GM10248 (cell line): ENCODE data around the gene STXBP2.

Experiments used
- CTCF ChIA-PET: fragments of 300-600 bp; sonication (Branson Sonifier 250); formaldehyde crosslinking; extraction: SDS; loops from one replicate; lab custom pipeline; 2021; ENCODE audit warnings: antibody characterized with exemption; lab: Yijun Ruan, JAX
- POLR2A ChIA-PET: fragments of 350-650 bp; sonication (Branson Sonifier 250); formaldehyde crosslinking; extraction: SDS; loops from one replicate; lab custom pipeline; 2020; ENCODE audit warnings: antibody characterized with exemption; lab: Yijun Ruan, JAX
- DNase-seq: peaks from one replicate; pipeline ENCODE4 v3.0.0; 2012; ENCODE audit errors: extremely low spot score
- TF ChIP-seq, protein P1 (sequence below): IDR thresholded peaks from 2 replicates; pipeline ENCODE4 v1.5.1; 2012; ENCODE audit warnings: mild to moderate bottlenecking, low read depth; ENCODE audit errors: extremely low read depth, missing control alignments, control extremely low read depth

The STXBP2 gene

DNA sequence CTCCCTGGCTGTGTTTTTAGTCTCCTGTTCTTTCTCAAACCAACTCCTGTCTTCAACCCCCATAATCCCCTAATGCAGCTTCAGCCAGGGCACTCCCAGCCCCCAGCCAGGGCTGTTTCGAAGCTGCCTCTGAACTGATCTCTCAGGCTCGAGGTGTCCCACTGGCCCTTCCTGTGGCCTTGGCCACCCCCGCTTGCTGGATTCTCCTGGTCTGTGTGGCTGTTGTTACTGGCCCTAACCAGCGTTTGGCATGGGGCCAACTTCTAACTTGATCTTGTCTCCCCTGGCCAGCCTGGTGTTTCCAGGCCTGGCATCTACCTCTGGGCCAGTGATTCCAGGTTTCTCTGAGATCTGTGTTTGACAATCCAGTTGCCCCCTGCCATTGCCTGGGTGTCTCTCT lies 18.6 kb upstream of the STXBP2 start:
- ChIA-PET CTCF (interaction anchor here (1.3 kb wide), 1 partner anchor 9 kb away, joined by 3 read pairs; no protein-coding TSS in a partner anchor), POLR2A (no interaction called here)
- TF ChIP-seq, protein P1, sequence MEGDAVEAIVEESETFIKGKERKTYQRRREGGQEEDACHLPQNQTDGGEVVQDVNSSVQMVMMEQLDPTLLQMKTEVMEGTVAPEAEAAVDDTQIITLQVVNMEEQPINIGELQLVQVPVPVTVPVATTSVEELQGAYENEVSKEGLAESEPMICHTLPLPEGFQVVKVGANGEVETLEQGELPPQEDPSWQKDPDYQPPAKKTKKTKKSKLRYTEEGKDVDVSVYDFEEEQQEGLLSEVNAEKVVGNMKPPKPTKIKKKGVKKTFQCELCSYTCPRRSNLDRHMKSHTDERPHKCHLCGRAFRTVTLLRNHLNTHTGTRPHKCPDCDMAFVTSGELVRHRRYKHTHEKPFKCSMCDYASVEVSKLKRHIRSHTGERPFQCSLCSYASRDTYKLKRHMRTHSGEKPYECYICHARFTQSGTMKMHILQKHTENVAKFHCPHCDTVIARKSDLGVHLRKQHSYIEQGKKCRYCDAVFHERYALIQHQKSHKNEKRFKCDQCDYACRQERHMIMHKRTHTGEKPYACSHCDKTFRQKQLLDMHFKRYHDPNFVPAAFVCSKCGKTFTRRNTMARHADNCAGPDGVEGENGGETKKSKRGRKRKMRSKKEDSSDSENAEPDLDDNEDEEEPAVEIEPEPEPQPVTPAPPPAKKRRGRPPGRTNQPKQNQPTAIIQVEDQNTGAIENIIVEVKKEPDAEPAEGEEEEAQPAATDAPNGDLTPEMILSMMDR: no peak
- no peak for DNase-seq

DNA sequence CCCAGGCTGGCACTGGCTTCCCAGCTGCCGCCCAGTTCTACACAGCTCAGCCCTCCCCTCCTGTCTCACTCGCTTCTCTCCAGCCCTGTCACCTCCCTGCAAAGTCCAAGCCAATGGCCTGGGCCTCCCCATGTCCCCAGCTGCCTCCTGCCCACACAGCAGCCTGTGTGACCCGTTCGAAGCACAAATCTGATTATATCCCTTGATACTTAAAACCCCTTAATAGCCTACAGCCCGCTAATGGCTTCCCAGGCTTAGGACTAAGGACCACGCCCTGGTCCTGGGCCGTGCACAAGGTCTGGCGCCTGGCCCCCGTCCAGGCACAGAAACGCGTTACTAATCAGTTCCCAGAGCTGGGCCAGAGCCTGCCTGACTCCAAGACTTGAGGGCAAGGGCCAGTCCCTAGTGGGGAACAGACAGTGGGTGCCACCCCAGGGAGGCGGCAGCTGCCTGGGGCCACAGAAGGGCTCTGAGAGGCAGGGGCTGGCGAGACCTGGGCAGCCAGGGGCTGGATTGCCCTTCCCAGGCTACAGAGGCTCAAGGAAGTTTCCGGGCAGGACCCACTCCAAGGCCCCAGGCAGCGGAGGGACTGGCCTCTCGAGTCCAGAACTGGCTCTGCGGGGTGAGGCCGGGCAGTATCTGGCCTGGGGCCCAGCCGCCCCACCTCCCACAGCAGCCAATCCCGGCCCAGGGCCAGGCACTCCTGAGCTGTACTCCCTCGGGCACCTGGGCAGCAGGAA lies 18.0 kb upstream of the STXBP2 start:
- POLR2A ChIA-PET: no interaction called here
- DNase-seq: no peak

DNA sequence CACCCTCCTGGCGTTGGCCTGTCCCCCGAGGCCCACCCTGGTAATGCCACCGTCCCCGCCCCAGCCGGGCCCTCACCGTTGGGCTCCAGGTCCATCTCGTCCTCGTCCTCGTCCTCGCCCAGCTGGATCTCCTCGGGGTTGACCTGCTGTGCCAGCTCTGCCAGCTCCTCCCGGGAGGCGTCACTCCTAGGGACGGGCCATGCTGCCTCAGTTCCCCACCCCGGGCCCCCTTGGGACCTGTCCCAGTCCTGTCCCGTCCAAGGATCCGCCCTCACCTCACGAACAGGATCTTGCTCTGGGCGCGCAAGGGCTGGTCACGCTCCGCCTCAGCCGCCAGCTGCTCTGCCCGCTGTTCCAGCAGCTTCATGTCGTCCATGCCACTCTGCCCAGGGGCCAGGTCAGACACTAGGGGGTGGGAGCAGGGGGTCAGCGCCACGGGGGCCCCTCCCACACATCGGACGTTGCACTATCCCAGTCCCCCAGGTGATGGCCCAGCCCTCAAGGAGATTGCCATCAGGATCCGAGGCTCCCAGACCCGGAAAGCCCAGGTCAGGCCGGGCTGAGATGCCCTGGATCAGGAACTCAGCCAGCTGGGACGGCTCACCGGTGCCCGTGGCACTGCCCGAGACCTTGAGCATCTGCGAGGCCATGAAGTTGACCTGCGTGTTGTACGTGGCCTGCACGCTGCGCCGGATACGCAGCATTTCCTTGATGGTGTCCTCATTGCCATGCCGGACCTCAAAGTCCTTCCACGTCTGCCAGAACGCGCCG lies 17.1 kb upstream of the STXBP2 start:
- POLR2A ChIA-PET: no interaction called here
- CTCF ChIA-PET: interaction anchor here (1.2 to 1.8 kb wide), 2 partner anchors 32 to 52 kb away, joined by 3 to 8 read pairs; no protein-coding TSS in a partner anchor
- DNase-seq: no peak
- TF ChIP-seq, protein P1: no peak

More for the DNA sequence above, 18.0 kb upstream of the STXBP2 start:
- CTCF ChIA-PET: interaction anchor here (1.2 to 1.8 kb wide), 3 partner anchors 8 to 51 kb away, joined by 3 to 8 read pairs (median 3); no protein-coding TSS in a partner anchor
- TF ChIP-seq, protein P1: no peak

DNA sequence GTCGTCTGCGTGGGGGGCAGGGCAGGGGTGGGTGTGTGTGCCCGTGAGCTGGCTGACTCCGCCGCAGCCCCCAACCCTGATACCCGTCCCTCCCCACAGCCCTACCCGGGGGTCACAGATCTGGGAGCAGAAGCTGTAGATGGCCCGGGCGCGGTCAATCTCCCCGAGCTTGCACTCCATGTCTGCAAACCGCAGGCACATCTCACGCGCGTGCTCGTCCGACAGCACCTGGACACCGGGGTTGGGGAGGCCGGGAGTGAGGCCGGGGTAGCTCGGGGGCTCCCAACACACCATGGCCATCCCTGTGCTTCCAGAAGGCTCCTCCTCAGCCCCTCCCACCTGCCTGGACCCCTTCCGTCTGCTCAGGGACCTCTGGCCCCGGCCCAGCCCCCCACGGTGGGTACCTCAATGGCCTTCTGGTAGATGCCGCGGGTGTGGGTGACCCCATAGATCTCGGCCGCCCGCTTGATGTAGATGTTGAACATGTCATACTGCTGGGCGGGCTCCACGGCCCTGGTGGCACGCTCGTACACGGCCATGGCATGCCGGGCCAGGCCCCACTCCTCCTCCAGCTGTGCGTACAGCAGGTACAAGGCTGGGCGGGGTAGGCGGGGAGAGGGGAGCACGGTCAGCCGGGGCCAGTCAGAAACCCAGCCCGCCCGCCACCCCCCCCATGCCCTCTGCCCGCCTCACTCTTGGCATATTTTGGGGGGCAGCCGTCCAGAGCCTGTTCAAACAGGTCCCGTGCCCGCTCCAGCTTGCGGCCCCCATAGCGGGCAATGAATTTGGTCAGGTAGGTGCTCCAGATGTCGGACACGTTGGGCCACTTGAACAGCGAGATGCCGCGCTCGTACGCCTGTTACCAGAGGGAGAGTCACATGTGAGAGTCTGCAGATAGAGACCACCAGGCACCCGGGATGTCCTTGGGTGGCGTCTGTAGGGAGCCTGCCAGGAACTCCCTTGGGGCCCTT lies 16.2 kb upstream of the STXBP2 start:
- TF ChIP-seq, protein P1: no peak
- CTCF ChIA-PET: interaction anchor here (1.2 to 1.8 kb wide), 2 partner anchors 31 to 52 kb away, joined by 3 to 8 read pairs; no protein-coding TSS in a partner anchor
- no peak for DNase-seq
- POLR2A ChIA-PET: no interaction called here

DNA sequence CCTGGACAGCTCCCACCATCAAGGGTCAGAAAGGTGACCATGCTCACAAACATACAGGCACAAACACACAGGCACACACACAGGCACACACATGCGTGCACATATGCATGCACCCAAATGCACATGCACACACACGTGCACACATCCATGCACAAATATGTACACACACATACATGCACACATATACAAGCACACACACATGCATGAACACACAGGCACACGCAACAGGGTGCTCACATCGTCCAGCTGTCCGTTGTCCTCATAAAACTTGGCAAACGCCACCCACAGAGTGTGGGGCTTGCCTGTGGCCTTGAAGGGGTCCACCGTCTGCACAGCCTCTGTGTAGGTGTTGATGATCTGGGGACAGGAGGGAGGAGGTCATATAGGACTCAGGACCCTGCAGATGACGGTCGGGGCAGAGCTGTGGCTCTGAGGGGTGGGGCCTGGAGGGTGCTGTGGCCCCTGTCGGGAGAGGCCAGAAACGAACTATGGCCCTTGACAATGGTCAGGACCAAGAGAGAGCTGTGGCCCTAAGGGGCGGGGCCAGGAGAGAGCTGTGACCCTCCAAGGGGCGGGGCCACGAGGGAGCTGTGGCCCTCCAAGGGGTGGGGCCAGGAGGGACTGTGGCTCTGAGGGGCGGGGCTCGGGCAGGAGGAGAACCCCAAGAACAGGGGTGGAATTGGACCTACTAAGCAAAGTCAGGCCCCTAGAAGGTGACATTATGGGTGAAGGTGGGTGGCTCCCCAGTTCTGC lies 13.8 kb upstream of the STXBP2 start:
- TF ChIP-seq, protein P1: no peak
- ChIA-PET POLR2A (no interaction called here), CTCF (interaction anchor here (0.7 to 1.4 kb wide), 3 partner anchors 29 to 57 kb away, joined by 3 read pairs; no protein-coding TSS in a partner anchor)
- no peak for DNase-seq
